ENCODE measurements around the gene APOA1.
A peak's percentile ranks its signal among the peaks of the same experiment; 100 is the strongest.

The APOA1 gene

DNA sequence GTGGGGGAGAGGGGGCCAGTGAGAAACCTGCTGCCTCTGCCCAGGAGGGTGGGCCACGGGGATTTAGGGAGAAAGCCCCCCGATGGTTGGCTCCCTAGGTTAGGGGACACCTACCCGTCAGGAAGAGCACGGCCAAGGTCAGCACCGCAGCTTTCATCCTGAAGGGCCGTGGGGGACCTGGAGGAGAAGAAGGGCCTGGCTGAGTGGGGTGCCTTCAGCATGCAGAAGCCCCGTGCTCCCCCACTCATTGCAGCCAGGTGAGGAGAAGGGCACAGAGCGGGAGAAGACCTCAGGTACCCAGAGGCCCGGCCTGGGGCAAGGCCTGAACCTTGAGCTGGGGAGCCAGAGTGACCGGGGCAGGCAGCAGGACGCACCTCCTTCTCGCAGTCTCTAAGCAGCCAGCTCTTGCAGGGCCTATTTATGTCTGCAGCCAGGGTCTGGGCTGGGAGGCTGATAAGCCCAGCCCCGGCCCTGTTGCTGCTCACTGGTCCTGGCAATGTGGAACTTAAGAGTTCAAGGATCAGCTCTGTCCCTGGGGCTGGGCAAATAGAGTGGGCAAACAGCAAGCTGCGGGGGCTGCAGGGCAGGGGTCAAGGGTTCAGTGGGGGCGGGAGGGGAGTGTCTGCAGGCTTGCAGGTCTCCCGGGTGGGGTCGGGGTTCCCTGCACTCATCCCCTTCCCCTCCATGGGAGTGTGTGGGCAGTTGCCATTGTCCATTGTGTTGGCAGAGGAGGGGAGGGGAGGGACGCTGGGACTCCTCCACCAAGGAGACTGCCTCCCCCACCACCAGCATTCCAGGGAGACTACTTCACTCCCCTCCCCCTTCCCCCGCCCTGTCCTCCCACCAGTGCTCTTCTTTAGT lies at the start of gene APOA1:
APOA1 (minus strand) TSS at position 392 of the 861 bp plus-strand sequence; CDS start at position 157, 235 bp downstream.
- TF ChIP-seq, protein P1, sequence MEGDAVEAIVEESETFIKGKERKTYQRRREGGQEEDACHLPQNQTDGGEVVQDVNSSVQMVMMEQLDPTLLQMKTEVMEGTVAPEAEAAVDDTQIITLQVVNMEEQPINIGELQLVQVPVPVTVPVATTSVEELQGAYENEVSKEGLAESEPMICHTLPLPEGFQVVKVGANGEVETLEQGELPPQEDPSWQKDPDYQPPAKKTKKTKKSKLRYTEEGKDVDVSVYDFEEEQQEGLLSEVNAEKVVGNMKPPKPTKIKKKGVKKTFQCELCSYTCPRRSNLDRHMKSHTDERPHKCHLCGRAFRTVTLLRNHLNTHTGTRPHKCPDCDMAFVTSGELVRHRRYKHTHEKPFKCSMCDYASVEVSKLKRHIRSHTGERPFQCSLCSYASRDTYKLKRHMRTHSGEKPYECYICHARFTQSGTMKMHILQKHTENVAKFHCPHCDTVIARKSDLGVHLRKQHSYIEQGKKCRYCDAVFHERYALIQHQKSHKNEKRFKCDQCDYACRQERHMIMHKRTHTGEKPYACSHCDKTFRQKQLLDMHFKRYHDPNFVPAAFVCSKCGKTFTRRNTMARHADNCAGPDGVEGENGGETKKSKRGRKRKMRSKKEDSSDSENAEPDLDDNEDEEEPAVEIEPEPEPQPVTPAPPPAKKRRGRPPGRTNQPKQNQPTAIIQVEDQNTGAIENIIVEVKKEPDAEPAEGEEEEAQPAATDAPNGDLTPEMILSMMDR (IDR thresholded peaks at IDR 0.05; ENCODE audit: extremely low read depth, missing control alignments): no peak
- no peak for DNase-seq (ENCODE audit: low spot score)

- no peak for DNase-seq (ENCODE audit: low spot score)
- TF ChIP-seq, protein P1 (IDR thresholded peaks at IDR 0.05; ENCODE audit: extremely low read depth, missing control alignments): no peak
These were observed 48.7 kb upstream of the APOA1 start for GRCh38 chr11:116885951-116886655.

- TF ChIP-seq, protein P1 (IDR thresholded peaks at IDR 0.05; ENCODE audit: extremely low read depth, missing control alignments): no peak
- no peak for DNase-seq (ENCODE audit: low spot score)
These were observed 45.0 kb upstream of the APOA1 start for GRCh38 chr11:116882386-116882785.

- TF ChIP-seq, protein P1 (IDR thresholded peaks at IDR 0.05; ENCODE audit: extremely low read depth, missing control alignments): no peak
- DNase-seq (ENCODE audit: low spot score): no peak
These were observed 43.7 kb upstream of the APOA1 start for GRCh38 chr11:116881143-116881542.

GRCh38 chr11:116879800-116880625 lies 42.6 kb upstream of the APOA1 start:
- TF ChIP-seq, protein P1 (IDR thresholded peaks at IDR 0.05; ENCODE audit: extremely low read depth, missing control alignments): peak; percentile 60
- DNase-seq (ENCODE audit: low spot score): peak; percentile 63

- no peak for DNase-seq (ENCODE audit: low spot score)
- TF ChIP-seq, protein P1 (IDR thresholded peaks at IDR 0.05; ENCODE audit: extremely low read depth, missing control alignments): no peak
These were observed 39.2 kb upstream of the APOA1 start for GRCh38 chr11:116876656-116877055.
